Right cardiac atrium (tissue), 5 donors: ENCODE measurements around the gene SSBP2. TPM values are rescaled to one million over a fixed set of nuclear protein-coding genes. Genes with fewer than 3 reads are reported as not detected.

ENCODE experiments used
- ATAC-seq, 2 donors: fragments of 200-7000 bp; cut with Tn5 transposase; one replicate each; pipeline versions ENCODE4 v1.8.0 to v1.9.1; 2020; ENCODE audit warnings: moderate library complexity in 2 of 2, mild to moderate bottlenecking in 1 of 2
- DNase-seq, 3 donors: peaks; one replicate each; pipeline ENCODE4 v3.0.0-alpha.2; 2020
- H3K27ac ChIP-seq: one replicate; pipeline ENCODE4 v1.5.1; 2013; ENCODE audit warnings: mild to moderate bottlenecking, low read length, control low read depth, moderate library complexity
- H3K27me3 ChIP-seq: one replicate; pipeline ENCODE4 v1.6.1; 2013; ENCODE audit not compliant: control insufficient read depth, insufficient read depth
- H3K4me1 ChIP-seq: one replicate; pipeline ENCODE4 v1.6.1; 2013; ENCODE audit warnings: low read length; ENCODE audit not compliant: control insufficient read depth, insufficient read depth
- H3K4me3 ChIP-seq: one replicate; pipeline ENCODE4 v1.5.1; 2013; ENCODE audit warnings: low read length, control low read depth
- H3K9me3 ChIP-seq: one replicate; pipeline ENCODE4 v1.6.1; 2013; ENCODE audit warnings: low read length; ENCODE audit not compliant: control insufficient read depth
- WGBS: extraction: QIAGEN DNeasy Blood & Tissue Kit; methylation state at CpG from one replicate; pipeline ENCODE4 v1.1.7; 2013; 5-methylcytosine and 5-hydroxymethylcytosine counted together
- intact Hi-C, 4 donors: fragments of 100-400 bp; cut with DNase I; formaldehyde crosslinking; loops; one replicate each; pipeline versions ENCODE4 v1.11.0 to v1.14.0; 2022 to 2023
- polyA plus RNA-seq: library from polyadenylated mRNA; stranded (reverse); fragments of 200-250 nt; gene quantifications from one replicate; pipeline ENCODE4 v1.2.3, GENCODE V29; 2013
- total RNA-seq, 4 donors: library from RNA; stranded (reverse); fragmentation: NEBNext Ultra II Directional; extraction: Animal tissue kit (Norgen Biotek cat#: 25700); gene quantifications; one replicate each; pipeline ENCODE4 v1.2.1, GENCODE V29; 2021
- donor health status: healthy with polysubstance abuse.
- donor health status: DM: no; HTN: yes; CAD: no.
- donor health status: DM: no; HTN: no; CAD: no.
- donor health status: DM: no; HTN: yes; CAD: no; lungs with severe emphysema.
- donor health status: DM: yes; HTN: yes; CAD: no.

Gene SSBP2
- total and polyA plus RNA-seq, 5 donors, result 31.9 to 57.8 (median 51.5) TPM

DNA sequence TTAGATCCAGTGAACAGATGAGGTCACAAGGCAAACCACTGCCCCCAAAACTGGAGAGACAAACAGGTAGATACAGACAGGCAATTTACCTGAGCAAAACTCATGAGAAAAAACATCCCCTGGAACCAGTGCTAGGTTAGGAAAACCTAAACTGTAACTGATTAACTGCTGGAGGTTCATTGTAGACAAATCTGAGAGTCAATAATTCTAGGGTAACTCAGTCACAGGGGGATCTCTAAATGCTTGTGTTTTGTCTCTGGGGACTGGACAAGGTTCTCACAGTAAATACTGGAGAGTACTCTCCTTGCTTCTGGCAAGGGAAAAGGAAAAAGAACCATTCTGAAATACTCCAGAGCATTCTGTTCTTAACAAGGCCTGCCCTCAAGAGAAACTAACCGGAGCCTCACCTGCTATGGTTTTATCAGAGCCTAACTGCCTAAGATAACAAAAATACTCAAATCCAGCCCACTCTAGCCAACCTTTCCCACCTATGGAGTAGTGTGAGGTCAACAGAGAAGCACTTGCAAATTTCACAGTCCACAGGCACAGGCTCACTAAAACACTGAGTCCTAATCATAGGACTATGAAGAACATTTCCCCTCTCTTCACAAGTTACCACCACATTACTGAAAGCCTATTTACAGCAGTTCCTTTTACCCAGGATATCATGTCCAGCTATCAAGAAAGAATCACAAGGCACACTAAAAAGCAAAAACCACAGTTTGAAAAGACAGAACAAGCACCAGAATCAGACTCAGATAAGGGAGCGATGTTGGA is 217.1 kb downstream of the SSBP2 start:
- no peak for ATAC-seq
- Histone ChIP-seq H3K4me3 (no peak overlapping the region), H3K27me3 (no peaks in the 10 kb centered on the region), H3K4me1 (no peaks in the 10 kb centered on the region), H3K27ac (no peak overlapping the region), H3K9me3 (no peaks in the 10 kb centered on the region)
- WGBS, result 75% methylated on average over 2 of the region's 2 CpGs
- no peak for DNase-seq
- intact Hi-C loops, result no loop called here

DNA sequence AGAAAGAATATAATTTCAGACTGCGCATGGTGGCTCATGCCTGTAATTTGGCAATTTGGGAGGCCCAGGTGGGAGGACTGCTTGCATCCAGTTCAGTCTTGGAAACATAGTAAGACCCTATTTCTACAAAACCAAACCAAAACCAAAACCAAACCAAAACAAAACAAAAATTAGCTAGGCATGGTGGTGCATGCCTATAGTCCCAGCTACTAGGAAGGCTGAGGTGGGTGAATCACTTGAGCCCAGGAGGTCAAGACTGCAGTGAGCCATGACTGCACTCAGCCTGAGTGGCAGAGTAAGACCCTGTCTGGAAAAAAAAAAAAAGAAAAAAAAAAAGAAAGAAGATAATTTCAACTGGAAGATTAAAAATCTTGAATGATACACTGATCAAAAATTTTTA is 220.0 kb downstream of the SSBP2 start:
- Histone ChIP-seq H3K4me3 (no peak overlapping the region), H3K9me3 (no peaks in the 10 kb centered on the region), H3K4me1 (no peaks in the 10 kb centered on the region), H3K27ac (no peak overlapping the region), H3K27me3 (no peaks in the 10 kb centered on the region)
- intact Hi-C loops, result no loop called here
- WGBS, result 100% methylated on average over 1 of the region's 1 CpG
- ATAC-seq (no peak), DNase-seq (no peak)

DNA sequence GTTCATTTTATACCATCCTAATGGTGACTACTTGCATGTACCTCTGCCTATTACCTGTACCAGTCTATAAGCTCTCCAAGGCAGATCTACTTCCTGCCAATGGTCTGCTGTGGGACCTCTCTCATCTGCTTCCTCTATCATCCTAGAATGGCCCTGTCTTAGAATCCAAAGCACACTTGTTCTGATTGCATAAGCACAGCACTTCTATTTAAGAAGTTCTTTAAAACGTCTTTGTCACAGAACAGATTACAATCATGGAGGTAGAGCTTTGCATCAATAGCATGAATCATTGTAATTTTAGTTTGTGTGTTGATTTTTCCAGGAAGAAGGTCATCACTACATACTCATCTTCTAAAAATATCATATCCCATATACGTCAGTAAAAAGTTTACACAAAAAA is 225.2 kb downstream of the SSBP2 start:
- H3K4me1 ChIP-seq, result peaks cover 4% of the 10 kb centered on the region
- no peaks in the 10 kb centered on the region for H3K9me3 ChIP-seq
- intact Hi-C loops, result no loop called here
- no peak overlapping the region for H3K4me3 ChIP-seq
- H3K27ac ChIP-seq, result no peak overlapping the region
- H3K27me3 ChIP-seq, result no peaks in the 10 kb centered on the region
- DNase-seq (no peak), ATAC-seq (no peak)
- WGBS, result 38% methylated on average over 2 of the region's 2 CpGs

DNA sequence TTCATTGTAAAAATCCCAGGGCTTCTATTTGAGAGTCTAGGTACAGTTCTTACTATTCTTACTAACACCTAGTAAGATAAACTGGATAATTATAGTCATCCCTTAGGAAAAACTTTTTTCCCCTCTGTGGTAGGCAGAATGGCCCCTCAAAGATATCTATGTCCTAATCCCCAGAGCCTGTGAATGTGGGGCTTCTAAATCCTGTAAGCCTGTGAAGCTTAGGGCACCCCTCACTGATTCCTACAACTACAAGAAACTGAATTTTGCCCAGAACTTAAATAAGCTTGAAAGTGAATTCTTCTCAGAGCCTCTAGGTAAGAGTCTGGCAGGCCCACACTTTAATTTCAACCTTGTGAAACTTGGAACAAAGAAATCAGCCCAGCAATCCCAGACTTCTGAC is 226.9 kb downstream of the SSBP2 start:
- Histone ChIP-seq H3K27ac (no peak overlapping the region), H3K4me1 (peaks cover 4% of the 10 kb centered on the region), H3K4me3 (no peak overlapping the region), H3K9me3 (no peaks in the 10 kb centered on the region), H3K27me3 (no peaks in the 10 kb centered on the region)
- DNase-seq (no peak), ATAC-seq (no peak)
- intact Hi-C loops, result no loop called here

DNA sequence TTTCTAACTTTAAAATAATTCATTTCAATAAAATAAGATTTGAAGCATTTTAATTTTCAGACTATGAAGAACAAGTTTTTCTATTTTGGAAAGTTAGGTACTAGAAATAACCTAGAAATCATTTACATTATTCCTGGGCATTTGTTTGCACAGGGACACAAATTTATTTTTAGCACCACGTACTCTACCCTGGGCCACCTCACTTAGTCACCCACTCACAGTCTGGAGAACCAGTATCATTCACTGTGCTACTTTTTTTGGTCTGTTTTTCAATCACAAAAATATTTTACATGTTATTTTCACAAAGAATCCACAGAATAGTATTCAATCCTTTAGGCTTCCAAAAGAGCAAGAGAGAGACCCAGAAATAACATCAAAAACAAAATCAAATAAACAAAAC is 228.3 kb downstream of the SSBP2 start:
- Histone ChIP-seq H3K4me3 (no peak overlapping the region), H3K27ac (no peak overlapping the region), H3K9me3 (no peaks in the 10 kb centered on the region), H3K27me3 (no peaks in the 10 kb centered on the region), H3K4me1 (peaks cover 4% of the 10 kb centered on the region)
- 68% methylated on average over 1 of the region's 1 CpG for WGBS
- ATAC-seq (no peak), DNase-seq (no peak)
- intact Hi-C loops, result no loop called here

DNA sequence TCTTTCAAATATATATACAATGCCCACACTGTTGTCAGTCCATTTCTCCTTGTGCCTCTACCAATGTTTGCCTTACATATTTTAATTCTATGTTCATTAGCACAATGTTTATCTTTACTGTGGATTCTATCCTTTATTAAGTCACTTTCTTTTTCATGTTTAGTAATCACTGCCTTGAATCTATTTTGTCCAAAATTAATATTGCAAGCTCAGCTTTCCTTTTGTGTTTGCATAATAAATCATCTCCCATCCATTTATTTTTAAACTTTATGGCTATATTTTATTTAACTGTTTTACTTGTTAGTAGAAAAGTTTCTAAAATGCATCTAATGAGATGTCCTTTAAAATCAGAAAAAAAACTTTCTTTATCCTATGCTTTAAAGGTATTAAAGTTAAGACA is 230.1 kb downstream of the SSBP2 start:
- Histone ChIP-seq H3K4me3 (no peak overlapping the region), H3K4me1 (peaks cover 4% of the 10 kb centered on the region), H3K27me3 (no peaks in the 10 kb centered on the region), H3K9me3 (no peaks in the 10 kb centered on the region), H3K27ac (no peak overlapping the region)
- DNase-seq (no peak), ATAC-seq (no peak)
- intact Hi-C loops, result no loop called here

DNA sequence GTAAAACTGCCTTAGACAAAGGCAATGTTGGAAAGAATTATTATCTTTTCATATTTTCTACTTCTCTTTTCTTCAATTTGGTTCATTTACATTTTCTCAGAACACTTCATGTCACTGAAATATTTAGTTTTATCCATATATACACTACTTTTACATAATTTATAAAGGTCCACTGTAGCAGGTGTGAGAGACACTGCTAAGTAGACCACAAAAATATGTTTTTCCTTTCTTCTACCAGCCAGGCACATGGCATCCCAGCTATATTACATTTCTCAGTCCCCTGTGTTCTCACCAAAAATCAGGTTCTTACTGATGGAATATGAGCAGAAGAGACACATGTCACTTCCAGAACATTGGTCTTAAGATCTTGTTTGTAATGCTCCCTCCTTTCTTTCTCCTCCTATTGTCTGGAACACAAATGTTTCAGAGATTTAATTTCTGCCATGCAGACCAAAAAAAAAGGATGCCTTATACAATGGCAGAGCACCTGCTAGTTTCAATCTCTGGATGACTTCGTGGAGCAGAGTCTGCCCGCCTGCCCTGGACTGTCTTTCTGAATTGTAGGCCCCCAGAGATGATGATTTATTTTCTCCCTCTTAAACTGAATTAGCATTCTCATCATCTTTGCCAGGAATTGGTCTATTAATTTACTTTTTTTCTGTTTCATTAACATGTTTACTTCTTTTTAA is 231.5 kb downstream of the SSBP2 start:
- ATAC-seq, result no peak
- no peak overlapping the region for H3K27ac ChIP-seq
- no peak overlapping the region for H3K4me3 ChIP-seq
- no peaks in the 10 kb centered on the region for H3K27me3 ChIP-seq
- WGBS, result 97% methylated on average over 2 of the region's 2 CpGs
- no peak for DNase-seq
- intact Hi-C loops, result loop anchor here in 2 of 4 donors (10.0 kb wide), 2 partner anchors 225 to 335 kb away; no protein-coding TSS in a partner anchor
- no peaks in the 10 kb centered on the region for H3K9me3 ChIP-seq
- peaks cover 2% of the 10 kb centered on the region for H3K4me1 ChIP-seq

DNA sequence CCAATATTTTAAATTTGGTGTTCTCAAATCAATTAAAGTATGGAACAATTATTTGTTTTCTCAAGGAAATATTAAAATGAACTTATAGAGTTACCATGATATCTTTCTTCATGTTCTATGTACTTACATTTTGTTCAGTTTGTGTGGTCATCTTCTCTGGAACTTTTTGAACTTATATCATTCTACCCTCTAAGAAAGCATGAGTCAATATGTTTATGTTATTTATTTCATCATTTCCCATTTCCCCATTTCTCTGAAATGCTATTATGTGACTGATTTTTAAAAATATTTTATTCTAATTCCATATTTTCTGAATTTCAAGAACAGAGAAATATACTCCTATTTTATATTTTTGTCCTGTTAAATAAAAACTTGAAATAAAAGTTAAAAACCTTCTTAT is 233.4 kb downstream of the SSBP2 start:
- Histone ChIP-seq H3K4me1 (no peaks in the 10 kb centered on the region), H3K27ac (no peak overlapping the region), H3K4me3 (no peak overlapping the region), H3K9me3 (no peaks in the 10 kb centered on the region), H3K27me3 (no peaks in the 10 kb centered on the region)
- intact Hi-C loops, result loop anchor here in 2 of 4 donors (10.0 kb wide), 2 partner anchors 227 to 337 kb away; no protein-coding TSS in a partner anchor
- no peak for ATAC-seq
- DNase-seq, result no peak

DNA sequence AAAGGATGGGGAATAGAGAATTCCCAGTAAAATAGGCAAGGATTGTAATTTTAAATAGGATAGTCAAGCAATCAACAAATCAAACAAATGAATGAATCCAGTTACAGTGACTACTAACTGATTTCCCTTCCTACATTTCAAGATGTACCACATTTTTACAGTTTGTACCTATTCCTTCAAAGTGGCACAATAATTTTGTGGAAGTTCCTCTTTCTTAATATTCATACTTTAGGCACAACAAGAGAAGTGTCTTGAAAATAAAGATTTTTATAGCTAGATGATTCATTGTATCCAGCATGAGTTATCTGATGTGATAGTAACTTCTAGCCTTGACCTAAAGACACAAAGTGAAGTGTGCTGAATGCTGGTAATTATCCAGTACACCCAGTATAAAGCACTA is 234.8 kb downstream of the SSBP2 start:
- Histone ChIP-seq H3K27ac (no peak overlapping the region), H3K27me3 (no peaks in the 10 kb centered on the region), H3K4me1 (no peaks in the 10 kb centered on the region), H3K4me3 (no peak overlapping the region), H3K9me3 (no peaks in the 10 kb centered on the region)
- ATAC-seq, result no peak
- no peak for DNase-seq
- intact Hi-C loops, result loop anchor here in 2 of 4 donors (10.0 kb wide), 2 partner anchors 229 to 339 kb away; no protein-coding TSS in a partner anchor

DNA sequence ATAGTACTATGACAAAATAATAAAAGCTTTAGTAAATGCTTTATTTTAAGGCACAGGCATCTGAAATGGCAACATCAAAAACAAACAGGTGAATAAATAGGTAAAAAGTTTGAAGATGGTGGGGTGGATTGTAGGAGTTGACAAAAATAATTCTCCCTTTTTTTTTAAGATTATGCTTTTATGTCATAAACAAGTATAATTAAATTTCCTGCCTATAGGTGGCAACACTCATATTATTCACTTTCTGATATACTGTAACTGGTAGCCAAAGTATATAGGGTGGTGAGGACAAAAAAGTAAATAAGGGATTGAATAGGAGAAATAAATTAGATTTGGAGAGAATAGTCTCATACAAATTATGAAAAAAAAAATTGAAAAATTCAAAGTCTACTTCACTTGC is 236.9 kb downstream of the SSBP2 start:
- H3K9me3 ChIP-seq, result no peaks in the 10 kb centered on the region
- no peak overlapping the region for H3K4me3 ChIP-seq
- no peak overlapping the region for H3K27ac ChIP-seq
- intact Hi-C loops, result loop anchor here in 2 of 4 donors (10.0 kb wide), 2 partner anchors 231 to 341 kb away; no protein-coding TSS in a partner anchor
- no peak for ATAC-seq
- no peaks in the 10 kb centered on the region for H3K27me3 ChIP-seq
- H3K4me1 ChIP-seq, result no peaks in the 10 kb centered on the region
- no peak for DNase-seq

DNA sequence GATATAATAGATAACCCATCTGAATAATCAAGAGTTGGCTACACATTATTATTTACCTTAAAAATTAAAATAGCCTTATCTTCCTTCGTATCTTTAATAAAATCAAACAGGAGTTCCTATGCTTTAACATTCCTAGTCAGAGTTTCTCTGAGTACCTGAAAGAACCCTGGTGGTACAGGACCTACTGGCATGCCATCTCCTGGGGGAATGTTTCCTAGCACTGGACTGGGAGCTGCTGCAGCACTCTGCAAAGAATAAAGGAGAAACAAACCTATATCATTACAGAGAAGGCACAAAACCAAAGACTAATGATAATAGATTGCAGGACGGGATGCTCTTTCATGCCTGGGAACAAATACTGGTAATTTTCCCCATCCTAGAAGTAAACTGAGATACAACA is 237.4 kb downstream of the SSBP2 start:
- DNase-seq, result no peak
- H3K27ac ChIP-seq, result no peak overlapping the region
- intact Hi-C loops, result loop anchor here in 2 of 4 donors (10.0 kb wide), 2 partner anchors 231 to 341 kb away; no protein-coding TSS in a partner anchor
- H3K27me3 ChIP-seq, result no peaks in the 10 kb centered on the region
- WGBS, result 97% methylated on average over 2 of the region's 2 CpGs
- H3K9me3 ChIP-seq, result no peaks in the 10 kb centered on the region
- no peak for ATAC-seq
- no peak overlapping the region for H3K4me3 ChIP-seq
- H3K4me1 ChIP-seq, result no peaks in the 10 kb centered on the region
